Measurements from ENCODE around the gene PRKCA.

PRKCA gene

GRCh38 chr17:66655461-66655860 is 353.0 kb downstream of the PRKCA start:
- DNase-seq (ENCODE audit: low spot score), result no peak

- DNase-seq (ENCODE audit: low spot score), result no peak
These were observed 353.4 kb downstream of the PRKCA start for GRCh38 chr17:66655861-66656260.

GRCh38 chr17:66661411-66662256 is 359.2 kb downstream of the PRKCA start:
- no peak for DNase-seq (ENCODE audit: low spot score)

GRCh38 chr17:66662496-66662895 is 360.1 kb downstream of the PRKCA start:
- DNase-seq (ENCODE audit: low spot score), result no peak

- DNase-seq (ENCODE audit: low spot score), result no peak
These were observed 360.7 kb downstream of the PRKCA start for GRCh38 chr17:66663041-66663606.

DNA sequence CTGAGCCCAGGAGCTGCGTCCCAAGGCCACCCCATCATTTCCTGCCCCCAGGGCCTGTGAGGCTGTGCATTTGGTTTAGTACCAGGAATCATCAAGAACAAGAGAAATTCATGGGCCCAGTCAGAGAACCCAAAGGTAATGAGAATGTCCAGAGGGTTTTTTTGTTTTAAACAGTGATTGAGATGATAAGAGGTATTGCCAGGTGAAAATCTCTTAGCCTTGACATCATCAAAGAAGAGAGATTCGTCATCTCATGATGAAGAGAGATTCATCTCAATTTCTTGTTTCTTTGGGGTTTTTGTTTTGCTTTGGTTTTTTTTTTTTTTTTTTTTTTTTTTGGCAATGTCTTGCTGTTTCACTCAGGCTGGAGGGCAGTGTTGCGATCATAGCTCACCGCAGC is 361.9 kb downstream of the PRKCA start:
- DNase-seq (ENCODE audit: low spot score), result no peak

DNA sequence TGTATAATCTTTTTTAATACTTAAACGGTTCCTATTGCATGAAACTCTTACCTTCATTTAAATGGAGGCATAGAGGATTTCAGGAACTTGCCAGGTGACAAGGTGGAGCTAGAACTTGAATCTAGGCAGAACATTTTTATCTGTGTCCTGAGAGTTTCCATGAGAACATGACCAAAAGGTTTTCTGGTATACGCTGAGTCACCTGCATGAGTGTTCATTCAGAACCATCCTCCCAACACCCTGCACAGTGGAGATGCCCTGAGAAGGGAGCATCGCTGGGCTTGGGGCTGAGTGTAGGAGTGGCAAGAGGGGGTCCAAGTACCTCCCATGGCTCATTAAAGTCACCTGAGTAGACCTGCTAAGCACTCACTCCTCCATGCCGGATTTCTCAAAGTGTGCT is 362.8 kb downstream of the PRKCA start:
- no peak for DNase-seq (ENCODE audit: low spot score)

DNA sequence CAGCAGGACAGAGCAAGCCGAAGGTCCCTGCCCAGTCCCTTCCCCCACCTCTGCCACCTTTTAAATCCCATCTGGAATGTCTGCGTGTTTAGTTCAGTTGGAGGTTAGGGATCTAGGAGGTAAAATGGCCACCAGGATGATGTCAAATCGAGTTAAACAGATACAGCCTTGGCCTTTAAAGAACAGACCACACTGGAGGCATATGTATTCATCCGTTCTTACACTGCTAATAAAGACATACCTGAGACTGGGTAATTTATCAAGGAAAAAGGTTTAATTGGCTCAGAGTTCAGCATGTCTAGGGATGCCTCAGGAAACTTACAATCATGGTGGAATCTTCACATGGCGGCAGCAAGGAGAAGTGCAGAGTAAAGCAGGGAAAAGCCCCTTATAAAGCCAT is 364.7 kb downstream of the PRKCA start:
- no peak for DNase-seq (ENCODE audit: low spot score)

- DNase-seq (ENCODE audit: low spot score), result no peak
These were observed 365.1 kb downstream of the PRKCA start for GRCh38 chr17:66667491-66668030.

- no peak for DNase-seq (ENCODE audit: low spot score)
These were observed 367.8 kb downstream of the PRKCA start for GRCh38 chr17:66670206-66670605.

DNA sequence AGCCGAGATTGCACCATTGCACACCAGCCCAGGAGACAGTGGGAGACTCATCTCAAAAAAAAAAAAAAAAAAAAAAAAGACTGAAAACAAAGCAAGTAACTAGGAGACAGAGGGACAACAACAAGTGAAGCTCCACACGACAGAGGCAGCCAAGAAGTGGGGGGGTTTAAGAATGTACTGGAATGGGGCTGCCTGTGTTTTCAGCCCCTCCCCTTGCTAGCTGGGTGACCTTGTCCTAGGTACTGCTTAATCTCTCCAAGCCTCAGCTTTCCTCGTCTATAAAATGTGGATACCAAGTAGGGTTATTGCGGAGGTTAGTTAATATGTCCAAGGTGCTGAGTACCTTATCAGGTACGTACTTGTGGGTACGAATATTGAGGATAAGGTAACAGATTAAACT is 368.7 kb downstream of the PRKCA start:
- no peak for DNase-seq (ENCODE audit: low spot score)

DNA sequence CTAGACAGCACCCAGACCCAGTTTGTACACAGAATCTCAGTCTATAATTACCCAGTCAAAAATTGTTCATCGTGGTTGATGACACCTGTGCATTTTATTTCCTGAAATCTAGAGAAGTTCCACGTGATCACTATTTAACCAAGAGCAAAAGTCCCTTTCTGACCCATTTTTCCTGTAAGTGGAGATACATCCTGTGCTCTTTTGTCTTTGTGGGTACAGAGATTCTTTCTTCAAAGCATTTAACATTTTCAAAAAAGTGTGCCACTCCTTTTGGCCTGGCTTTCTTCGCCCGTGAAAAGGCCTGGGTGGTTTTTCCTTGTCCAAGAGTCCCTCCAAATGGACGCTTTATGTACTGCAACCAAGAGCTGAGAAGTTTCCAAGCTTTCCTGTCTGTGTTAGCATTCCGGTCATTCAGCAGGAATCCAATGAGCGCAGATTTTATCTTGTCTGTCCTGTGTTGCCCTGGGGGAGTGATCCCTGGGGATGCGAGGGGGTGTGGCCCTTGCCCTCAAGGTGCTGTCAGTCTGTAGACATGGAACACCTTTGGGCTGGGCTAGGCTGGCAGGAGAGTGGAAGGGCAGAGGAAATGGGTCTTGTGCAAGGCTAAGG is 371.4 kb downstream of the PRKCA start:
- no peak for DNase-seq (ENCODE audit: low spot score)

DNA sequence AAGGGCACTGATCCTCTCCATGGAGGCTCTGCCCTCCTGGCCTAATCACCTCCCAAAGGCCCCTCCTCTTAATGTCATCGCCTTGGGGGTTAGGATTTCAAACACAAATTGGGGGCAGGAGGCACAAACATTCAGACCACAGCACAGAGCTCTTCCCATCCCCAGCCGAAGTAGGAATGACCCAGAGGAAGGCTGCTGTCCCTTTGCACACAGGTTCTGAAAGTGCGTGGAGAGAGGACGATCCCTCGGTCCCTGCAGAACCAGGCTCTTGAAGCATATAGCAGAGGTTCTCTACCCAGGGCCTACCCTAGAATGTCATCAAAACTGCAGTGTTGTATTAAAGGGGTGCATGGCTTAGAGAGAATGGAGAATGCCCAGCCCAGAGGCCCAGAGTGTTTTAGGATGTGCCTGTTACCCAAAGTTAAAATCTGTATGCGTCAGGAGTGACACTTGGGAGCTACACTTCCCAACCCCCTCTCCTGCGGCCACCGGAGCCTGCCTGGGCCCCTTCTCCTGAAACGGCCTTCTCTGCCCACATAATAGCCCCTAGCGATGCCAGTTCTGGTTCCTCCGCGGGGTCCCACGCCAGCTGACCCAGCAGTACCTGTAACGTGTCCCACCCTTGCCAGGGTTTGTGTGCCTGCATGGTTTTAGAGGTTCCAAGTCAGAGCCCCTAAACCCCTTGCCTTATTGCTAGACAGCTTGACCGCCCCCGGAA is 373.0 kb downstream of the PRKCA start:
- no peak for DNase-seq (ENCODE audit: low spot score)

DNA sequence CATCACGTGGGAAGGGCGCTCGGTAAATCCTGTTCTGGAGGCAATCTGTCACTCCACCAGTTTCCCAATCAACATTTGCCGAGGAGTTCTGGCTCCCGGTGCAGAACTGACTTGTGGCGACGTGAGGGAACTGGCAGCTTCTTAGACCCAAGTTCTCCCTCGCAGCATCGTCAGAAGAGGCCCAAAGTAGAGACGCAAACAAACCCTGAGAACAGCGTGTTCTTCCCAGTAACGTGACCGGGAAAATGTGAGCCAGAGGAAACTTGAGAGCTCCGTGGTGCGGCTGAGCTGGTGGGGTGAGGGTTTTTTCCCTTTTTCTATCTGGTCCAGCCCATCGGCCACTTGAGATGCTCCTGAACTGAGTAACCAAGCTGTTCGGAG is 373.6 kb downstream of the PRKCA start:
- DNase-seq (ENCODE audit: low spot score), result no peak

- DNase-seq (ENCODE audit: low spot score), result no peak
These were observed 374.0 kb downstream of the PRKCA start for GRCh38 chr17:66676421-66676820.

- DNase-seq (ENCODE audit: low spot score), result no peak
These were observed 375.0 kb downstream of the PRKCA start for GRCh38 chr17:66677201-66677981.

- DNase-seq (ENCODE audit: low spot score), result no peak
These were observed 375.6 kb downstream of the PRKCA start for GRCh38 chr17:66678061-66678460.

GRCh38 chr17:66678827-66679226 is 376.4 kb downstream of the PRKCA start:
- no peak for DNase-seq (ENCODE audit: low spot score)

- DNase-seq (ENCODE audit: low spot score), result no peak
These were observed 377.5 kb downstream of the PRKCA start for GRCh38 chr17:66679631-66680517.

GRCh38 chr17:66682283-66682682 is 379.9 kb downstream of the PRKCA start:
- no peak for DNase-seq (ENCODE audit: low spot score)

- no peak for DNase-seq (ENCODE audit: low spot score)
These were observed 381.8 kb downstream of the PRKCA start for GRCh38 chr17:66684261-66684660.

All from hematopoietic multipotent progenitor cell treated with erythropoietin and hydrocortisone succinate and interleukin-3 and kit ligand, for 15 days (in vitro differentiated cells).